Lung (tissue), 12 donors: Measurements from ENCODE around the gene ZG16B. TPM values are rescaled to one million over a fixed set of nuclear protein-coding genes. Genes with fewer than 3 reads are reported as not detected.

Experiments
- ATAC-seq: fragments of 200-7000 bp; cut with Tn5 transposase; one replicate; pipeline ENCODE4 v1.9.1; 2020; ENCODE audit warnings: moderate number of reproducible peaks; ENCODE audit not compliant: insufficient read depth, low FRiP score
- DNase-seq, 3 donors: peaks; one replicate each; pipeline ENCODE4 v3.0.0-alpha.2; 2013 to 2017
- H3K27ac ChIP-seq, 2 donors: one replicate each; pipeline ENCODE4 v1.5.1; 2013; ENCODE audit warnings: mild to moderate bottlenecking in 2 of 2, moderate library complexity in 2 of 2, control low read depth in 1 of 2, inconsistent platforms in 1 of 2, low read depth in 1 of 2, low read length in 1 of 2
- H3K27me3 ChIP-seq, 3 donors: one replicate each; pipeline ENCODE4 v1.5.1; 2013; ENCODE audit warnings: low read length in 2 of 3; ENCODE audit not compliant: control insufficient read depth in 3 of 3, insufficient read depth in 3 of 3
- H3K36me3 ChIP-seq, 4 donors: one replicate each; pipeline ENCODE4 v1.5.1; 2013; ENCODE audit warnings: low read length in 4 of 4, mild to moderate bottlenecking in 1 of 4, moderate library complexity in 1 of 4; ENCODE audit not compliant: control insufficient read depth in 4 of 4, insufficient read depth in 4 of 4
- H3K4me1 ChIP-seq, 5 donors: one replicate each; pipeline ENCODE4 v1.5.1; 2013; ENCODE audit warnings: low read length in 5 of 5, mild to moderate bottlenecking in 2 of 5, moderate library complexity in 1 of 5; ENCODE audit not compliant: control insufficient read depth in 5 of 5, insufficient read depth in 5 of 5
- H3K4me3 ChIP-seq: one replicate; pipeline ENCODE4 v1.5.1; 2013; ENCODE audit warnings: mild to moderate bottlenecking, control low read depth, moderate library complexity
- H3K9ac ChIP-seq, 2 donors: one replicate each; pipeline ENCODE4 v1.5.1; 2013; ENCODE audit warnings: low read length in 2 of 2, control low read depth in 1 of 2; ENCODE audit not compliant: insufficient read depth in 1 of 2
- H3K9me3 ChIP-seq, 4 donors: one replicate each; pipeline ENCODE4 v1.5.1; 2013; ENCODE audit warnings: low read length in 3 of 4, mild to moderate bottlenecking in 1 of 4, moderate library complexity in 1 of 4; ENCODE audit not compliant: control insufficient read depth in 4 of 4, insufficient read depth in 3 of 4
- WGBS, 2 donors: extraction: QIAGEN DNeasy Blood & Tissue Kit; methylation state at CpG; one replicate each; pipeline ENCODE4 v1.1.7; 2013; 5-methylcytosine and 5-hydroxymethylcytosine counted together
- polyA plus RNA-seq, 2 donors: library from polyadenylated mRNA; stranded (reverse); fragments of 200-250 nt; gene quantifications; one replicate each; pipeline ENCODE4 v1.2.1, GENCODE V29; 2013
- total RNA-seq, 2 donors: library from RNA; depleted of rRNA in 1 of 2; stranded (reverse); fragments of >200 nt in 1 of 2; gene quantifications; one replicate each; pipeline ENCODE4 v1.2.1, GENCODE V29; 2014 to 2021
- TF ChIP-seq, protein P1 (sequence below): IDR thresholded peaks from 2 replicates; pipeline ENCODE4 v1.5.1; 2012; ENCODE audit warnings: mild to moderate bottlenecking; ENCODE audit errors: control extremely low read depth, extremely low read depth
- donor health status: control.
- donor health status: control.
- donor health status: Bipolar disorder and iron deficiency.
- donor health status: healthy.
- donor health status: DM: yes; HTN: yes; CAD: no.

Gene ZG16B
- total and polyA plus RNA-seq, 4 donors: 2.1 to 6.1 (median 4.3) TPM

DNA sequence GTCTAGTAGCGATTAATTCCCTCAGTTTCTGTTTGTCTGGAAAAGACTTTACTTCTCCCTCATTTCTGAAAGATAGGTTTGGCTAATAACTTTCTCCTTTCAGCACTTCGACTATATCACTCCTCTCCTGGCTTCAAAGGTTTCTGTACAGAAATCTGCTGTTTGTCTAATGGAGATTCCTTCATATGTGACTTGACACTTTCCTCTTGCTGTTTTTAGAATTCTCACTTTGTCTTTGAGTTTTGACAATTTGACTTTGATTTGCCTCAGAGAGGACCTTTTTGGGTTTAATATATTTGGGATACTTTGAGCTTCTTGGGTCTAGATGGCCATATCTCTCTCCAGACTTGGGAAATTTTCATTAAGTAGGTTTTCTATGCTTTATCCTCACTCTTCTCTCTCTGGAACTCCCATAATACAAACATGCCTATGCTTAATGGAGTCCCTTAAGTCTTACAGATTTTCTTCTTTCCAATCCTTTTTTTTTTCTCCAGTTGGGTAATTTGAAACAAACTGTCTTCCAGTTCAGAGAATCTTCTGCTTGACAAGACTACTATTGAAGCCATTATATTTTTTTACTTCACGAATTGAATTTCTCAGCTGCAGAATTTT lies 20.8 kb upstream of the ZG16B start:
- Histone ChIP-seq H3K9me3 (peaks cover 0 to 6% (median under 1%) of the 10 kb centered on the region in 4 donors), H3K27me3 (peaks cover 0 to 7% (median 0%) of the 10 kb centered on the region in 3 donors), H3K9ac (no peak overlapping the region), H3K36me3 (no peaks in the 10 kb centered on the region), H3K4me3 (no peak overlapping the region), H3K27ac (no peak overlapping the region), H3K4me1 (no peaks in the 10 kb centered on the region)
- no peak for DNase-seq
- TF ChIP-seq, protein P1, sequence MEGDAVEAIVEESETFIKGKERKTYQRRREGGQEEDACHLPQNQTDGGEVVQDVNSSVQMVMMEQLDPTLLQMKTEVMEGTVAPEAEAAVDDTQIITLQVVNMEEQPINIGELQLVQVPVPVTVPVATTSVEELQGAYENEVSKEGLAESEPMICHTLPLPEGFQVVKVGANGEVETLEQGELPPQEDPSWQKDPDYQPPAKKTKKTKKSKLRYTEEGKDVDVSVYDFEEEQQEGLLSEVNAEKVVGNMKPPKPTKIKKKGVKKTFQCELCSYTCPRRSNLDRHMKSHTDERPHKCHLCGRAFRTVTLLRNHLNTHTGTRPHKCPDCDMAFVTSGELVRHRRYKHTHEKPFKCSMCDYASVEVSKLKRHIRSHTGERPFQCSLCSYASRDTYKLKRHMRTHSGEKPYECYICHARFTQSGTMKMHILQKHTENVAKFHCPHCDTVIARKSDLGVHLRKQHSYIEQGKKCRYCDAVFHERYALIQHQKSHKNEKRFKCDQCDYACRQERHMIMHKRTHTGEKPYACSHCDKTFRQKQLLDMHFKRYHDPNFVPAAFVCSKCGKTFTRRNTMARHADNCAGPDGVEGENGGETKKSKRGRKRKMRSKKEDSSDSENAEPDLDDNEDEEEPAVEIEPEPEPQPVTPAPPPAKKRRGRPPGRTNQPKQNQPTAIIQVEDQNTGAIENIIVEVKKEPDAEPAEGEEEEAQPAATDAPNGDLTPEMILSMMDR: no peak
- WGBS, 2 donors: 79 to 84% methylated on average over 3 of the region's 3 CpGs
- no peak for ATAC-seq

DNA sequence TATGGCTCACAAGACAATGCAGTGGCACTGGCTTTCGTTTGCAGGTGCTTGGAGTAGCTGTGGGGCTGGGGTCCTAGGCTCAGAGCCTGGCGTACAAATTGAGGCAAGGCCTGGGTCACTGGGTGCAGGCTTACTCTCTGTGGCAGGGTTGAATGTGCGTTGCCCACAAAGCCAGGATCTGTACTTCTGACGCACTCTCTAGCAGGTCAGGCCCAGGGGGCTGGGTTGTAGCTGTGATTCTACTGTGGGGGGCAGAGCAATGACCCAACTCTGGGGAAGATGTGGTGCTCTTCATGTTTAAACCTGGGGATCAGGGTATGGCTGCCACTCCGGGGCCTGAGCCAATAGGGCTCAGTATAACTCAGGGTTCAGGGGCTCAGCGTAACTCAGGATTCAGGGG lies 19.5 kb upstream of the ZG16B start:
- TF ChIP-seq, protein P1: no peak

DNA sequence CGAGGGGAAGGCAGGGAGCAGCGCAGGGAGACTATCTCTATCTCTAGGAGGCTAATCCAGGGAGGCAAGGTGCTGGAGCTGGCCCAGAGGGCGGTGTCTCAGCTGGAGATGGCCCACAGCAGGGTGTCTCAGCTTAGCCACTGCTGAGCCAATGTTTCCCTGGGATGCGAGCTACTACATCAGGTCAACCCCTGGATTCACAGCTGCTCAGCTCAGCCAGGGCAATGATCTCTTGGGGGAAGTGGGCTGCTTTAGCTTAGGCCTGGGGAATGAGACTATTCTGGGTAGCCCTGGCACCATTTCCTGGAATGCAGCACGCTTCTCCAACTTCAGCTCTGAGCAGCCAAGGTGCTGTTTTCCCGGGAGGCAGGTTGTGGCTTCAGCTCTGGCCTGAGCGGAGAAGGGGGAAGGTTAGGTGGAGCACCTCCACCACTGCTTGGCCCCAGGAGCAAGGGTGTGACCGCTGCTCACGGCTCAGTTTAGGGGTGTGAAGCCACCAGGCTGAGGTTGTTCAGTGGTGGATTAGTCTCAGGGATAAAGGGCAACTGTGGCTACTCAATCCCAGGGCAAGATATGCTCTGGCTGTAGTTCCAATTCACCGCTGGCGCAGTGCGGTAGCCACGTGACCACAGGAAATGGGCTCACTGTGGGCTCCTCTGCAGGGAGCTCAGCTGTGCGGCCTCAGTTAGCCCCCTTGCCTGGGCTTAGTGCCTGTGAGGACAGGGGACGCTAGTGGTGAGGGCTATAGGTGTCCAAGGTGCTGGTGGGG lies 18.2 kb upstream of the ZG16B start:
- Histone ChIP-seq H3K27me3 (peaks cover 0 to 10% (median 0%) of the 10 kb centered on the region in 3 donors), H3K36me3 (no peaks in the 10 kb centered on the region), H3K9ac (no peak overlapping the region), H3K9me3 (no peaks in the 10 kb centered on the region), H3K27ac (no peak overlapping the region), H3K4me3 (no peak overlapping the region), H3K4me1 (no peaks in the 10 kb centered on the region)
- 66 to 73% methylated on average over 15 of the region's 15 CpGs for WGBS, 2 donors
- no peak for ATAC-seq
- TF ChIP-seq, protein P1: no peak
- no peak for DNase-seq

More for the DNA sequence above, 19.5 kb upstream of the ZG16B start:
- no peak for ATAC-seq
- H3K4me3 ChIP-seq: no peak overlapping the region
- peaks cover 0 to 10% (median 0%) of the 10 kb centered on the region in 3 donors for H3K27me3 ChIP-seq
- no peak overlapping the region for H3K9ac ChIP-seq
- WGBS, 2 donors: 83% methylated on average over 6 of the region's 6 CpGs
- H3K27ac ChIP-seq: no peak overlapping the region
- DNase-seq: no peak
- H3K4me1 ChIP-seq: no peaks in the 10 kb centered on the region
- H3K36me3 ChIP-seq: no peaks in the 10 kb centered on the region
- no peaks in the 10 kb centered on the region for H3K9me3 ChIP-seq
